K562 (cell line): ENCODE results near the gene HIPK1. TPM values are rescaled to one million over a fixed set of nuclear protein-coding genes. Genes with fewer than 3 reads are reported as not detected.

Experiments
- ATAC-seq: fragments of 200-7000 bp; cut with Tn5 transposase; 3 replicates; pipeline ENCODE4 v1.9.1; 2020; ENCODE audit warnings: moderate library complexity
- BruUV-seq: library from RNA; stranded (reverse); fragments of 400-500 nt; replicated peaks from 2 replicates; lab custom pipeline; 2021; lab: Mats Ljungman, UMichigan
- CTCF ChIA-PET: fragments of 300-600 bp; formaldehyde crosslinking; extraction: SDS; loops from one replicate; lab custom pipeline; 2021; ENCODE audit warnings: low intra/inter-chr PET ratio; lab: Yijun Ruan, JAX
- POLR2A ChIA-PET: fragments of 300-600, 350-650 bp; sonication (Branson Sonifier 250); formaldehyde crosslinking; extraction: SDS; loops from one replicate; lab custom pipeline; 2021; ENCODE audit warnings: antibody characterized with exemption, inconsistent platforms; lab: Yijun Ruan, JAX
- DNase-seq, 4 experiments: peaks; one replicate each; pipeline versions ENCODE4 v3.0.0 to v3.0.0-alpha.2; 2011 to 2018; ENCODE audit warnings: low spot score in 3 of 4, mixed read lengths in 3 of 4; ENCODE audit errors: extremely low read depth in 1 of 4
- FAIRE-seq: peaks from 2 replicates; lab custom pipeline; 2011; peaks lifted over from hg19 to GRCh38; lab: Jason Lieb, UNC
- H2AFZ ChIP-seq: 2 replicates; pipeline ENCODE4 v1.6.0; 2011; ENCODE audit warnings: low read depth, low read length, control low read depth, inconsistent platforms
- H3K27ac ChIP-seq: fragments of 200-600 bp; 3 replicates; pipeline ENCODE4 v1.8.0; 2011; ENCODE audit warnings: low read depth, mild to moderate bottlenecking, control low read depth, inconsistent platforms, low read length, moderate library complexity, mixed read lengths; ENCODE audit errors: extremely low read depth
- H3K27me3 ChIP-seq, 2 experiments: fragments of 300-600 bp in 1 of 2; 2 replicates in 1 of 2; 3 replicates in 1 of 2; pipeline versions ENCODE4 v1.6.0 to v1.8.0; 2011; ENCODE audit warnings: inconsistent platforms in 2 of 2, low read length in 2 of 2, mild to moderate bottlenecking in 1 of 2, mixed read lengths in 1 of 2, moderate library complexity in 1 of 2; ENCODE audit not compliant: control insufficient read depth in 2 of 2, insufficient read depth in 2 of 2
- H3K36me3 ChIP-seq: fragments of 300-600 bp; 3 replicates; pipeline ENCODE4 v1.8.0; 2011; ENCODE audit warnings: mild to moderate bottlenecking, low read length, inconsistent platforms; ENCODE audit not compliant: control insufficient read depth, insufficient read depth
- H3K4me1 ChIP-seq, 2 experiments: fragments of 200-600 bp in 1 of 2; replicated peaks in 1 of 2; 2 replicates in 1 of 2; 3 replicates in 1 of 2; pipeline versions ENCODE4 v1.5.1 to v1.8.0; 2011; ENCODE audit warnings: inconsistent platforms in 2 of 2, low read length in 2 of 2, mild to moderate bottlenecking in 1 of 2, mixed read lengths in 1 of 2, moderate library complexity in 1 of 2; ENCODE audit not compliant: control insufficient read depth in 2 of 2, insufficient read depth in 2 of 2
- H3K4me2 ChIP-seq: 2 replicates; pipeline ENCODE4 v1.6.1; 2011; ENCODE audit warnings: low read length, control low read depth, inconsistent platforms, mixed read lengths; ENCODE audit not compliant: insufficient read depth
- H3K4me3 ChIP-seq: fragments of 200-600 bp; sonication (generic), shearing (Covaris generic); 2 replicates; pipeline ENCODE4 v1.5.1; 2016; ENCODE audit warnings: control low read depth, inconsistent platforms
- H3K79me2 ChIP-seq: fragments of 200-600 bp; 3 replicates; pipeline ENCODE4 v1.8.0; 2011; ENCODE audit warnings: low read length, inconsistent platforms; ENCODE audit not compliant: control insufficient read depth, insufficient read depth
- H3K9ac ChIP-seq, 2 experiments: 2 replicates each; pipeline versions ENCODE4 v1.6.0 to v1.6.1; 2011; ENCODE audit warnings: low read depth in 2 of 2, low read length in 2 of 2, control low read depth in 1 of 2, inconsistent platforms in 1 of 2, mild to moderate bottlenecking in 1 of 2, mixed read lengths in 1 of 2; ENCODE audit not compliant: insufficient read depth in 1 of 2
- H3K9me1 ChIP-seq: one replicate; pipeline ENCODE4 v1.6.0; 2011; ENCODE audit warnings: inconsistent platforms, mild to moderate bottlenecking, low read length, moderate library complexity; ENCODE audit not compliant: control insufficient read depth, insufficient read depth
- H3K9me3 ChIP-seq: replicated peaks from 2 replicates; pipeline ENCODE4 v1.5.1; 2011; ENCODE audit warnings: low read depth, low read length, inconsistent platforms; ENCODE audit not compliant: control insufficient read depth, insufficient read depth
- H4K20me1 ChIP-seq: replicated peaks from 2 replicates; pipeline ENCODE4 v1.6.1; 2011; ENCODE audit warnings: low read length, inconsistent platforms, mixed read lengths; ENCODE audit not compliant: control insufficient read depth, insufficient read depth
- NFIC ChIP-seq: fragments of 450-650 bp; IDR thresholded peaks from 2 replicates; pipeline ENCODE4 v1.6.1; 2017; ENCODE audit warnings: mild to moderate bottlenecking, inconsistent platforms
- RBM25 ChIP-seq: fragments of 200-400 bp; formaldehyde crosslinking; IDR thresholded peaks from 2 replicates; pipeline ENCODE4 v1.6.1; 2018; ENCODE audit warnings: low read length, low read depth, moderate library complexity; ENCODE audit not compliant: severe bottlenecking
- STAG1 ChIP-seq: sonication (generic); formaldehyde crosslinking; IDR thresholded peaks from 2 replicates; pipeline ENCODE4 v1.5.0; 2020; ENCODE audit warnings: missing genetic modification reagents, borderline replicate concordance
- WGBS: fragments of 100-300 bp; shearing (Covaris generic); methylation state at CpG from one replicate; pipeline ENCODE4 v1.1.6; 2016; ENCODE audit warnings: low coverage, mixed read lengths; ENCODE audit not compliant: insufficient coverage; ENCODE audit errors: missing lambda C conversion rate; 5-methylcytosine and 5-hydroxymethylcytosine counted together
- in situ Hi-C: fragments of 300-500 bp; cut with MboI; formaldehyde crosslinking; loops from 4 replicates; pipeline ENCODE4 v1.15.0; 2018; ENCODE audit warnings: inconsistent platforms, mixed read lengths
- intact Hi-C: fragments of 100-400 bp; cut with micrococcal nuclease; formaldehyde crosslinking; loops from 2 replicates; pipeline ENCODE4 v1.14.2; 2022
- polyA plus RNA-seq, 8 experiments: library from polyadenylated mRNA; depleted of rRNA in 4 of 8; stranded (reverse) in 5 of 8; unstranded in 3 of 8; fragments of >200 nt; fragmentation: Nextera tagmentation in 2 of 8; fragmentation: Illumina TruSeq in 1 of 8; extraction: Ambion mirVana in 2 of 8; extraction: Trizol in 1 of 8; gene quantifications; 2 replicates each; pipeline versions ENCODE4 v1.2.1 to v1.2.3, GENCODE V29; 2011 to 2014; ENCODE audit warnings: inconsistent platforms in 1 of 8, missing spikeins in 1 of 8
- total RNA-seq, 7 experiments: library from RNA; depleted of rRNA in 6 of 7; stranded (reverse); fragments of >200 nt in 6 of 7; fragmentation: Illumina TruSeq in 2 of 7; extraction: Trizol in 2 of 7; gene quantifications; 2 replicates each; pipeline versions ENCODE4 v1.2.1 to v1.2.3, GENCODE V29; 2011 to 2021; ENCODE audit warnings: low replicate concordance in 1 of 7
- TF ChIP-seq, protein P1 (sequence below), 2 experiments: fragments of 150-350 bp in 1 of 2; IDR thresholded peaks; 2 replicates each; pipeline ENCODE4 v1.6.1; 2012 to 2016; ENCODE audit warnings: low read depth in 2 of 2, low read length in 2 of 2, mild to moderate bottlenecking in 1 of 2, moderate library complexity in 1 of 2

Gene HIPK1
- total and polyA plus RNA-seq, 9 of the 15 experiments (the other 6 are each of a cell fraction or from before 2014, with no cell fraction given), result 10.0 to 57.9 (median 29.6) TPM

DNA sequence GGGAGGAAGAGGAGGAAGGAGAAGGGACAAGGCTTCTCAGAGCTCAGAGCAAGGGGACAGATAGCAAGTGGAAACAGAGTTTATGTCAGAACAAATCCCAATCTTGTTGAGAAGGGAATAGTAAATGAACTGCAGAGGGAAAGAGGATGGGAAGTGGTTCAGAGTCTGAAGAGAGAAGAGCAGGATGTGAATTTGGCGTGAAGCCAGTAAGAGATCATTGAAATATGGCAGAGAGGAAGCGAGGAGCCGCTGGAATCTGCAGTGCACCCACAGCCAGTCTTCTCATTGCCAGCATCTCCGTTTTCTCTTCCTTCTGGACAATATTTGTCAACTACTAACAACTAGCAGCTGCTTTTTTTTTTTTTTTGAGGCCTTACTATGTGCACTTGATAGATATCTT lies 69.2 kb downstream of the HIPK1 start:
- 0 out of 5 replicates have a peak, but pooled peaks cover 0 to 2% of the 10 kb centered on the region in 2 experiments for H3K4me1 ChIP-seq
- H3K9me3 ChIP-seq, result no peaks in the 10 kb centered on the region
- ATAC-seq (no peak), DNase-seq (peak in 1 of 4 experiments; percentile 5)
- ChIA-PET CTCF (no interaction called here), POLR2A (interaction anchor here (0.9 kb wide), 1 partner anchor 20 kb away, joined by 3 read pairs; no protein-coding TSS in a partner anchor)
- H4K20me1 ChIP-seq, result no peaks in the 10 kb centered on the region
- H3K79me2 ChIP-seq, result no peaks in the 10 kb centered on the region
- H3K9ac ChIP-seq, result no peak overlapping the region
- in situ Hi-C loops, result loop anchor here (25.0 kb wide), 1 partner anchor 1064 kb away; no protein-coding TSS in a partner anchor
- no peaks in the 10 kb centered on the region for H3K9me1 ChIP-seq
- H3K27me3 ChIP-seq, result peaks cover 21% of the 10 kb centered on the region in 2 experiments
- H3K27ac ChIP-seq, result no peak overlapping the region
- no peaks in the 10 kb centered on the region for H3K36me3 ChIP-seq
- WGBS, result 5% methylated on average over 4 of the region's 4 CpGs
- no peak overlapping the region for H3K4me2 ChIP-seq
- no TSS peak for BruUV-seq
- H3K4me3 ChIP-seq, result no peak overlapping the region
- TF ChIP-seq STAG1 (CRISPR knock-in tag), result no peak
- TF ChIP-seq NFIC, result peak; percentile 79
- TF ChIP-seq, all 486 proteins: peak for 1
- FAIRE-seq, result no peak
- intact Hi-C loops, result no loop called here
- H2AFZ ChIP-seq, result no peak overlapping the region

DNA sequence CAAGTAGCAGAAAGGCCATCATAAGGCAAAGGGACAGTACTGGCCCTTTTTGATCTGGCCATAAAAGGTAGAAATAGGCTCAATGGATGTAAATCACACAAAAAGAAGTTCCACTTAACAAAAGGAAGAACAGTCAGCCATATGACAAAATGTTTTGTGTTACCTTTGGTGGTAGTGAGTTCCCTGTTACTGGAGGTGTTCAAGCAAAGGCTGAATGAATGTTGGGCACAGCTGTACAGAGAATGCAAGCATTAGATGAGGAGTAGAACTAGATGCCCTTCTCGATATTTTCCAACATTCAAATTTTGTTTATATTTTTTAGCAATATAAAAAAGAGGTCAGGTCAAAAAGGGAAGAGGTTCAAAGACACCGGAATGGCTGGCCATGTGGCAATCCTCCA lies 70.1 kb downstream of the HIPK1 start:
- Histone ChIP-seq H4K20me1 (no peaks in the 10 kb centered on the region), H3K9ac (no peak overlapping the region), H3K79me2 (no peaks in the 10 kb centered on the region), H3K27ac (no peak overlapping the region), H3K9me3 (no peaks in the 10 kb centered on the region), H3K27me3 (peaks cover 29 to 30% of the 10 kb centered on the region in 2 experiments), H3K4me1 (0 out of 5 replicates have a peak, but pooled peaks cover 0 to 2% of the 10 kb centered on the region in 2 experiments), H3K36me3 (no peaks in the 10 kb centered on the region), H3K4me3 (no peak overlapping the region), H3K4me2 (no peak overlapping the region), H3K9me1 (no peaks in the 10 kb centered on the region), H2AFZ (no peak overlapping the region)
- peak; percentile 52 for TF ChIP-seq RBM25
- TF ChIP-seq, protein P1, sequence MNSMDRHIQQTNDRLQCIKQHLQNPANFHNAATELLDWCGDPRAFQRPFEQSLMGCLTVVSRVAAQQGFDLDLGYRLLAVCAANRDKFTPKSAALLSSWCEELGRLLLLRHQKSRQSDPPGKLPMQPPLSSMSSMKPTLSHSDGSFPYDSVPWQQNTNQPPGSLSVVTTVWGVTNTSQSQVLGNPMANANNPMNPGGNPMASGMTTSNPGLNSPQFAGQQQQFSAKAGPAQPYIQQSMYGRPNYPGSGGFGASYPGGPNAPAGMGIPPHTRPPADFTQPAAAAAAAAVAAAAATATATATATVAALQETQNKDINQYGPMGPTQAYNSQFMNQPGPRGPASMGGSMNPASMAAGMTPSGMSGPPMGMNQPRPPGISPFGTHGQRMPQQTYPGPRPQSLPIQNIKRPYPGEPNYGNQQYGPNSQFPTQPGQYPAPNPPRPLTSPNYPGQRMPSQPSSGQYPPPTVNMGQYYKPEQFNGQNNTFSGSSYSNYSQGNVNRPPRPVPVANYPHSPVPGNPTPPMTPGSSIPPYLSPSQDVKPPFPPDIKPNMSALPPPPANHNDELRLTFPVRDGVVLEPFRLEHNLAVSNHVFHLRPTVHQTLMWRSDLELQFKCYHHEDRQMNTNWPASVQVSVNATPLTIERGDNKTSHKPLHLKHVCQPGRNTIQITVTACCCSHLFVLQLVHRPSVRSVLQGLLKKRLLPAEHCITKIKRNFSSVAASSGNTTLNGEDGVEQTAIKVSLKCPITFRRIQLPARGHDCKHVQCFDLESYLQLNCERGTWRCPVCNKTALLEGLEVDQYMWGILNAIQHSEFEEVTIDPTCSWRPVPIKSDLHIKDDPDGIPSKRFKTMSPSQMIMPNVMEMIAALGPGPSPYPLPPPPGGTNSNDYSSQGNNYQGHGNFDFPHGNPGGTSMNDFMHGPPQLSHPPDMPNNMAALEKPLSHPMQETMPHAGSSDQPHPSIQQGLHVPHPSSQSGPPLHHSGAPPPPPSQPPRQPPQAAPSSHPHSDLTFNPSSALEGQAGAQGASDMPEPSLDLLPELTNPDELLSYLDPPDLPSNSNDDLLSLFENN (IDR thresholded peaks at IDR 0.05; ENCODE audit: low read depth in 2 of 2, low read length in 2 of 2), result no peak
- ATAC-seq (no peak), DNase-seq (no peak), FAIRE-seq (no peak)
- POLR2A ChIA-PET, result no interaction called here
- in situ Hi-C loops, result loop anchor here (25.0 kb wide), 1 partner anchor 1063 kb away; no protein-coding TSS in a partner anchor
- CTCF ChIA-PET, result no interaction called here
- BruUV-seq, result no TSS peak
- WGBS, result 6% methylated on average over 2 of the region's 2 CpGs
- intact Hi-C loops, result no loop called here
